Natural killer cell (primary cell): ENCODE data around the gene ZIK1. TPM values are rescaled to one million over a fixed set of nuclear protein-coding genes. Genes with fewer than 3 reads are reported as not detected.

Experiments
- ATAC-seq, 3 donors: fragments of 150-1000 bp in 2 of 3; fragments of 200-7000 bp in 1 of 3; cut with Tn5 transposase; 1 replicate in 1 of 3; 2 replicates in 2 of 3; pipeline ENCODE4 v1.10.0; 2021; ENCODE audit warnings: mild to moderate bottlenecking in 2 of 3, moderate library complexity in 2 of 3
- DNase-seq, 2 donors: peaks; one replicate each; pipeline versions ENCODE4 v3.0.0 to v3.0.0-alpha.2; 2013 to 2021; ENCODE audit warnings: mixed read lengths in 1 of 2
- H3K27ac ChIP-seq: one replicate; pipeline ENCODE4 v1.5.1; 2013; ENCODE audit warnings: mild to moderate bottlenecking, low read length
- H3K27me3 ChIP-seq: one replicate; pipeline ENCODE4 v1.6.1; 2013; ENCODE audit warnings: low read length; ENCODE audit not compliant: control insufficient read depth, insufficient read depth
- H3K36me3 ChIP-seq: one replicate; pipeline ENCODE4 v1.6.1; 2013; ENCODE audit warnings: low read length; ENCODE audit not compliant: control insufficient read depth, insufficient read depth
- H3K4me1 ChIP-seq: one replicate; pipeline ENCODE4 v1.6.1; 2013; ENCODE audit warnings: low read length; ENCODE audit not compliant: control insufficient read depth, insufficient read depth
- H3K4me3 ChIP-seq: one replicate; pipeline ENCODE4 v1.5.1; 2013; ENCODE audit warnings: low read length
- H3K9me3 ChIP-seq: one replicate; pipeline ENCODE4 v1.6.1; 2013; ENCODE audit warnings: low read length; ENCODE audit not compliant: control insufficient read depth, insufficient read depth
- H3K27ac Mint-ChIP-seq, 2 donors: one replicate each; pipeline ENCODE4 v1.8.0; 2022; ENCODE audit warnings: mild to moderate bottlenecking in 2 of 2, mixed read lengths in 2 of 2, moderate library complexity in 1 of 2
- H3K27me3 Mint-ChIP-seq, 2 donors: one replicate each; pipeline ENCODE4 v1.8.0; 2022; ENCODE audit warnings: low read depth in 2 of 2, mixed read lengths in 2 of 2
- H3K36me3 Mint-ChIP-seq: one replicate; pipeline ENCODE4 v1.8.0; 2022; ENCODE audit warnings: mixed read lengths
- H3K4me1 Mint-ChIP-seq, 2 donors: one replicate each; pipeline ENCODE4 v1.8.0; 2022; ENCODE audit warnings: mixed read lengths in 2 of 2
- H3K4me3 Mint-ChIP-seq: one replicate; pipeline ENCODE4 v1.8.0; 2022; ENCODE audit warnings: mild to moderate bottlenecking, moderate library complexity, mixed read lengths
- H3K9me3 Mint-ChIP-seq, 2 donors: one replicate each; pipeline ENCODE4 v1.8.0; 2022; ENCODE audit warnings: mixed read lengths in 2 of 2
- WGBS: methylation state at CpG from one replicate; pipeline ENCODE4 v1.1.7; 2013; ENCODE audit warnings: missing lambda C conversion rate; ENCODE audit not compliant: insufficient coverage; 5-methylcytosine and 5-hydroxymethylcytosine counted together
- intact Hi-C: fragments of 100-400 bp; cut with micrococcal nuclease; formaldehyde crosslinking; loops from one replicate; pipeline ENCODE4 v1.14.2; 2022
- total RNA-seq, 4 donors: library from RNA; stranded (reverse); fragments of 120-200 nt in 1 of 4; gene quantifications; one replicate each; pipeline versions ENCODE4 v1.2.3 to v1.2.4, GENCODE V29; 2013 to 2022
- TF ChIP-seq, protein P1 (sequence below): fragments of 200-600 bp; IDR thresholded peaks from one replicate; pipeline ENCODE4 v1.8.0; 2022; ENCODE audit warnings: antibody characterized with exemption

The ZIK1 gene
- total RNA-seq, 3 donors from 2014 or later (not counting 1 experiment from before 2014, with no cell fraction given): 2.7 to 8.2 (median 6.5) TPM

DNA sequence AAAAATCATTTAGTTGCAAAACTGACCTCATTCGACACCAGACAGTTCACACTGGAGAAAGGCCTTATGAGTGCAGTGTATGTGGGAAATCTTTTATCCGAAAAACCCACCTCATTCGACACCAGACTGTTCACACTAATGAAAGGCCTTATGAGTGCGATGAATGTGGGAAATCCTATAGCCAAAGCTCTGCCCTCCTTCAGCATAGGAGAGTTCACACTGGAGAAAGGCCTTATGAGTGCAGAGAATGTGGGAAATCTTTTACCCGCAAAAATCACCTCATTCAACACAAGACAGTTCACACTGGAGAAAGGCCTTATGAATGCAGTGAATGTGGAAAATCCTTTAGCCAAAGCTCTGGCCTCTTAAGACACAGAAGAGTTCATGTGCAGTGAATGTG lies 23.0 kb downstream of the ZIK1 start:
- Mint-ChIP-seq H3K36me3 (peaks cover 40% of the 10 kb centered on the region), H3K9me3 (peaks cover 10 to 17% of the 10 kb centered on the region in 2 donors), H3K27ac (no peak overlapping the region), H3K4me1 (no peaks in the 10 kb centered on the region), H3K27me3 (no peaks in the 10 kb centered on the region), H3K4me3 (no peak overlapping the region)
- TF ChIP-seq, protein P1, sequence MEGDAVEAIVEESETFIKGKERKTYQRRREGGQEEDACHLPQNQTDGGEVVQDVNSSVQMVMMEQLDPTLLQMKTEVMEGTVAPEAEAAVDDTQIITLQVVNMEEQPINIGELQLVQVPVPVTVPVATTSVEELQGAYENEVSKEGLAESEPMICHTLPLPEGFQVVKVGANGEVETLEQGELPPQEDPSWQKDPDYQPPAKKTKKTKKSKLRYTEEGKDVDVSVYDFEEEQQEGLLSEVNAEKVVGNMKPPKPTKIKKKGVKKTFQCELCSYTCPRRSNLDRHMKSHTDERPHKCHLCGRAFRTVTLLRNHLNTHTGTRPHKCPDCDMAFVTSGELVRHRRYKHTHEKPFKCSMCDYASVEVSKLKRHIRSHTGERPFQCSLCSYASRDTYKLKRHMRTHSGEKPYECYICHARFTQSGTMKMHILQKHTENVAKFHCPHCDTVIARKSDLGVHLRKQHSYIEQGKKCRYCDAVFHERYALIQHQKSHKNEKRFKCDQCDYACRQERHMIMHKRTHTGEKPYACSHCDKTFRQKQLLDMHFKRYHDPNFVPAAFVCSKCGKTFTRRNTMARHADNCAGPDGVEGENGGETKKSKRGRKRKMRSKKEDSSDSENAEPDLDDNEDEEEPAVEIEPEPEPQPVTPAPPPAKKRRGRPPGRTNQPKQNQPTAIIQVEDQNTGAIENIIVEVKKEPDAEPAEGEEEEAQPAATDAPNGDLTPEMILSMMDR: no peak
- H3K27ac ChIP-seq: no peak overlapping the region
- intact Hi-C loops: no loop called here
- no peaks in the 10 kb centered on the region for H3K27me3 ChIP-seq
- ATAC-seq: no peak
- WGBS: 100% methylated on average over 1 of the region's 5 CpGs
- H3K36me3 ChIP-seq: peaks cover 22% of the 10 kb centered on the region
- no peak for DNase-seq
- H3K4me1 ChIP-seq: no peaks in the 10 kb centered on the region
- peaks cover 51% of the 10 kb centered on the region for H3K9me3 ChIP-seq
- H3K4me3 ChIP-seq: no peak overlapping the region

DNA sequence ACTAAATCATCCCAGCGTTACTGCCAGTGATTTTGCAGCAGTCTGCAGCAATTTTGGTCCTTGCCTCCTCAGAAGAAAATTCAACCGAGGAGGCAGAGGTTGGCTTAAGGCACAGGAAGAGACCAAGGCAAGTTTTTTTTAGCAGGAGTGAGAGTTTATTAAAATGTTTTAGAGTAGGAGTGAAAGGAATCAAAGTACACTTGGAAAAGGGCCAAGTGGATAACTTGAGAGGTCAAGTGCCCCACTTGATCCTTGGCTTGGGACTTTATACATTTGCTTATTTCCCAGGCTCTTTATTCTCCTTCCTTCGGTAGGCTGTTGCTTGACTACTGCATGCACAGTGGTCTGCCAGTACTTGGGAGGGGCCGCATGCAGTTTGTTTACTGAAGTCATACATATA lies 27.2 kb downstream of the ZIK1 start:
- no peaks in the 10 kb centered on the region for H3K27me3 Mint-ChIP-seq
- intact Hi-C loops: no loop called here
- H3K4me1 ChIP-seq: peaks cover 19% of the 10 kb centered on the region
- no peak for DNase-seq
- no peak overlapping the region for H3K27ac Mint-ChIP-seq
- no peak overlapping the region for H3K4me3 Mint-ChIP-seq
- WGBS: 95% methylated on average over 4 of the region's 4 CpGs
- peaks cover 10 to 20% of the 10 kb centered on the region in 2 donors for H3K9me3 Mint-ChIP-seq
- no peak overlapping the region for H3K27ac ChIP-seq
- ATAC-seq: no peak
- H3K36me3 Mint-ChIP-seq: peaks cover 28% of the 10 kb centered on the region
- TF ChIP-seq, protein P1: no peak
- H3K27me3 ChIP-seq: no peaks in the 10 kb centered on the region
- peaks cover 16 to 24% of the 10 kb centered on the region in 2 donors for H3K4me1 Mint-ChIP-seq
- peaks cover 9% of the 10 kb centered on the region for H3K36me3 ChIP-seq
- peaks cover 42% of the 10 kb centered on the region for H3K9me3 ChIP-seq
- H3K4me3 ChIP-seq: no peak overlapping the region

DNA sequence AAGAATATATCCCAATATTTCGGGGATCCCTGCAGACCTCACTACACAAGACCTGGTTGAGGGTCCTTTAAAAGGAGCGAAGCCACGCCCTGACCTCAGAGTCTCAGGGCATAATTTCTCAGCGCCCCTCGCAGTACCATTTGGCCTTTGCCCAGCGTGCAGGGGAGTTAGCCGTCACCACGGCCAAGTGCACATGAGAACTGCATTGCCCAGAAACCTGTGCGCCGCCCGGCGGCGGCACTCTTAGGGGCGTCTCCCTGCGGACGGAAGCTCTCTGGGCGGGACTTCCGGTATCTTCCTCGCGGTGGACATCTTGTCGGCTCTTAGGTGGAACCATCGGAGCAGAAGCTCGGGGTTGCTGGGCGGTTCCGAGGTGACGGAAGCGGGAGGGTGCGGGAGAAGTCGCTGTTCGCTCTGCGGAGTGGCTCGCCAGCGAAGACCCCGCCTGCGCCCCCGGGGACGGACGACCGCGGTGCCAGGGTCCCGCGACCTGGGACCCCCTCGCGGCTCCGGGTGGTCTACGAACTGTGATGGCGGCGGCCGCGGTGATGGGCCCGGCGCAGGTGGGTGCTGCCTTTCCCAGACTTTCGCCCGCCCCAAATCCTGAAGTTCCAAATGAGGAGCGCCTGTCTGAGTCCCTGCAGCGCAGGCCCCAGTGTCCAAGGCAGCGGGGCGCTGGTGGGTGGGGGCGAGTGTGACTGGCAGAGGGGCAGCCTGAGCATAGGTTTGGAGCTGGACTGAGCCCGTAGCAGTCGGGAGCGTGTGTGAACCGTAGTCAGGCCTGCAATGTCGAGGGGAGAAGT lies 30.2 kb downstream of the ZIK1 start, which contains the start of gene ZNF134:
Gene ZNF134 (plus strand): TSS at position 302 of the 803 bp plus-strand sequence. CDS start 5,227 bp downstream, outside the sequence.
- 3% methylated on average over 64 of the region's 64 CpGs for WGBS
- H3K36me3 Mint-ChIP-seq: peaks cover 47% of the 10 kb centered on the region
- Histone ChIP-seq H3K9me3 (peaks cover 46% of the 10 kb centered on the region), H3K4me3 (peak within 1 kb of the TSS; percentile 87), H3K27ac (peak within 1 kb of the TSS; percentile 49), H3K36me3 (peaks cover 30% of the 10 kb centered on the region), H3K4me1 (peaks cover 19% of the 10 kb centered on the region), H3K27me3 (no peaks in the 10 kb centered on the region)
- peak within 1 kb of the TSS; percentile 59 to 73 for H3K27ac Mint-ChIP-seq
- H3K27me3 Mint-ChIP-seq: no peaks in the 10 kb centered on the region
- TF ChIP-seq, protein P1: no peak
- DNase-seq: peak; percentile 85 to 95
- ATAC-seq: peak; percentile 96 to 100 (median 99)
- peak within 1 kb of the TSS; percentile 86 for H3K4me3 Mint-ChIP-seq
- H3K4me1 Mint-ChIP-seq: peaks cover 31 to 40% of the 10 kb centered on the region in 2 donors
- H3K9me3 Mint-ChIP-seq: peaks cover 22 to 39% of the 10 kb centered on the region in 2 donors
- intact Hi-C loops: loop anchor here (1.0 kb wide), 2 partner anchors 19 to 30 kb away; partner anchors contain the start of genes ZIK1 and ZNF211
